GM12878 (cell line): ENCODE measurements around the gene VTCN1. TPM values are rescaled to one million over a fixed set of nuclear protein-coding genes. Genes with fewer than 3 reads are reported as not detected.

Experiments
- ATAC-seq: fragments of 200-7000 bp; cut with Tn5 transposase; 3 replicates; pipeline ENCODE4 v1.9.1; 2020; ENCODE audit warnings: mild to moderate bottlenecking, moderate library complexity
- BruUV-seq: library from RNA; stranded (reverse); fragments of 400-500 nt; replicated peaks from 2 replicates; lab custom pipeline; 2021; lab: Mats Ljungman, UMichigan
- CTCF ChIA-PET: fragments of 300-600 bp; sonication (Branson Sonifier 250); formaldehyde crosslinking; extraction: SDS; loops from one replicate; lab custom pipeline; 2021; ENCODE audit warnings: inconsistent platforms; lab: Yijun Ruan, JAX
- POLR2A ChIA-PET: fragments of 350-600 bp; formaldehyde crosslinking; extraction: SDS; loops from one replicate; lab custom pipeline; 2021; ENCODE audit warnings: inconsistent platforms; lab: Charles Lee
- RAD21 ChIA-PET: fragments of 300-600 bp; sonication (Branson Sonifier 250); formaldehyde crosslinking; loops from one replicate; lab custom pipeline; 2023; ENCODE audit warnings: antibody characterized with exemption; ENCODE audit not compliant: unreplicated experiment; lab: Charles Lee
- SMC1A ChIA-PET: fragments of 300-600 bp; sonication (Branson Sonifier 250); formaldehyde crosslinking; loops from one replicate; lab custom pipeline; 2023; ENCODE audit not compliant: unreplicated experiment, uncharacterized antibody; lab: Charles Lee
- DNase-seq: peaks from one replicate; pipeline ENCODE4 v3.0.0-alpha.2; 2011; ENCODE audit warnings: low read depth, low spot score
- FAIRE-seq: peaks from 3 replicates; lab custom pipeline; 2011; peaks lifted over from hg19 to GRCh38; lab: Jason Lieb, UNC
- H2AFZ ChIP-seq: 2 replicates; pipeline ENCODE4 v1.6.0; 2011; ENCODE audit warnings: low read depth, low read length, control low read depth; ENCODE audit not compliant: control insufficient read depth
- H3K27ac ChIP-seq: 2 replicates; pipeline ENCODE4 v1.5.1; 2011; ENCODE audit warnings: control low read depth; ENCODE audit not compliant: control insufficient read depth, insufficient read depth
- H3K27me3 ChIP-seq, 2 experiments: replicated peaks in 1 of 2; 2 replicates each; pipeline versions ENCODE4 v1.6.0 to v1.6.1; 2011; ENCODE audit warnings: low read length in 1 of 2; ENCODE audit not compliant: control insufficient read depth in 2 of 2, insufficient read depth in 2 of 2
- H3K36me3 ChIP-seq, 2 experiments: 2 replicates each; pipeline ENCODE4 v1.5.1; 2011; ENCODE audit warnings: low read length in 1 of 2; ENCODE audit not compliant: control insufficient read depth in 2 of 2, insufficient read depth in 2 of 2
- H3K4me1 ChIP-seq: 2 replicates; pipeline ENCODE4 v1.6.1; 2011; ENCODE audit warnings: mild to moderate bottlenecking, low read length, moderate library complexity, mixed read lengths; ENCODE audit not compliant: control insufficient read depth, insufficient read depth
- H3K4me2 ChIP-seq: 2 replicates; pipeline ENCODE4 v1.6.0; 2011; ENCODE audit warnings: control low read depth; ENCODE audit not compliant: control insufficient read depth, insufficient read depth
- H3K4me3 ChIP-seq: fragments of 200-600 bp; sonication (generic); 2 replicates; pipeline ENCODE4 v1.5.1; 2016
- H3K79me2 ChIP-seq: 2 replicates; pipeline ENCODE4 v1.6.0; 2011; ENCODE audit warnings: low read length; ENCODE audit not compliant: control insufficient read depth, insufficient read depth
- H3K9ac ChIP-seq: 2 replicates; pipeline ENCODE4 v1.8.0; 2011; ENCODE audit warnings: low read length, control low read depth, mixed read lengths; ENCODE audit not compliant: control insufficient read depth, insufficient read depth
- H3K9me3 ChIP-seq: replicated peaks from 3 replicates; pipeline ENCODE4 v1.5.1; 2011; ENCODE audit warnings: mild to moderate bottlenecking, low read length; ENCODE audit not compliant: control insufficient read depth, insufficient read depth
- H4K20me1 ChIP-seq: 2 replicates; pipeline ENCODE4 v1.6.0; 2011; ENCODE audit not compliant: control insufficient read depth, insufficient read depth
- ATF3 ChIP-seq: IDR thresholded peaks from 2 replicates; pipeline ENCODE4 v1.6.1; 2011; ENCODE audit warnings: low read depth, mild to moderate bottlenecking, low read length, moderate library complexity, borderline replicate concordance; ENCODE audit errors: extremely low read depth
- CREM ChIP-seq: IDR thresholded peaks from 2 replicates; pipeline ENCODE4 v1.6.1; 2014; ENCODE audit warnings: antibody characterized with exemption, low read depth
- DPF2 ChIP-seq: fragments of 450-650 bp; IDR thresholded peaks from 2 replicates; pipeline ENCODE4 v1.6.1; 2017; ENCODE audit warnings: mild to moderate bottlenecking
- JUND ChIP-seq: IDR thresholded peaks from 2 replicates; pipeline ENCODE4 v1.6.1; 2012; ENCODE audit warnings: low read depth, mild to moderate bottlenecking, low read length, improper control_type of control experiment, moderate library complexity
- MTA2 ChIP-seq: fragments of 450-650 bp; IDR thresholded peaks from 2 replicates; pipeline ENCODE4 v1.6.1; 2016; ENCODE audit warnings: low read depth, mild to moderate bottlenecking, moderate library complexity
- NRF1 ChIP-seq: conservative IDR thresholded peaks from 2 replicates; pipeline ENCODE4 v1.6.1; 2011; ENCODE audit warnings: mild to moderate bottlenecking, low read depth, low read length, improper control_type of control experiment
- RBBP5 ChIP-seq: fragments of 200-600 bp; sonication (generic); conservative IDR thresholded peaks from 2 replicates; pipeline ENCODE4 v1.6.1; 2016
- TAF1 ChIP-seq: IDR thresholded peaks from 2 replicates; pipeline ENCODE4 v1.6.1; 2011; ENCODE audit warnings: mild to moderate bottlenecking, low read depth, low read length, borderline replicate concordance
- USF1 ChIP-seq: IDR thresholded peaks from 2 replicates; pipeline ENCODE4 v1.6.1; 2011; ENCODE audit warnings: borderline replicate concordance, low read depth, mild to moderate bottlenecking, moderate library complexity, mixed read lengths, low read length; ENCODE audit not compliant: insufficient read depth; ENCODE audit errors: extremely low read length
- ZZZ3 ChIP-seq: IDR thresholded peaks from 2 replicates; pipeline ENCODE4 v1.6.1; 2011; ENCODE audit warnings: low read depth; ENCODE audit not compliant: control insufficient read depth, insufficient read length
- WGBS: methylation state at CpG from one replicate; pipeline ENCODE4 v1.1.6; 2016; ENCODE audit warnings: low lambda C conversion rate; ENCODE audit not compliant: insufficient replicate concordance, insufficient coverage; ENCODE audit errors: missing lambda C conversion rate; 5-methylcytosine and 5-hydroxymethylcytosine counted together
- in situ Hi-C: fragments of 300-500 bp; cut with MboI; formaldehyde crosslinking; loops from 9 replicates; pipeline ENCODE4 v1.14.3; 2018; ENCODE audit warnings: mixed read lengths
- intact Hi-C: fragments of 100-400 bp; cut with micrococcal nuclease; formaldehyde crosslinking; loops from one replicate; pipeline ENCODE4 v1.14.2; 2022; ENCODE audit not compliant: unreplicated experiment
- polyA plus RNA-seq, 11 experiments: library from polyadenylated mRNA; depleted of rRNA in 4 of 11; unstranded in 6 of 11; stranded (reverse) in 5 of 11; fragments of >200 nt; fragmentation: Nextera tagmentation in 4 of 11; fragmentation: Illumina TruSeq in 1 of 11; extraction: Ambion mirVana in 4 of 11; extraction: Trizol in 1 of 11; gene quantifications; 1 replicate in 1 of 11; 2 replicates in 10 of 11; pipeline versions ENCODE4 v1.2.1 to v1.2.3, GENCODE V29; 2011 to 2016; ENCODE audit warnings: inconsistent platforms in 2 of 11, missing spikeins in 2 of 11, low read depth in 1 of 11
- total RNA-seq, 4 experiments: library from RNA; depleted of rRNA in 3 of 4; stranded (reverse); fragments of >200 nt in 3 of 4; fragmentation: Illumina TruSeq in 1 of 4; extraction: Trizol in 1 of 4; gene quantifications; 2 replicates each; pipeline versions ENCODE4 v1.2.1 to v1.2.3, GENCODE V29; 2013 to 2021

Gene VTCN1
- total and polyA plus RNA-seq, 10 of the 15 experiments (the other 5 are each of a cell fraction or from before 2014, with no cell fraction given): not detected

GRCh38 chr1:117174851-117175250 lies 35.9 kb downstream of the VTCN1 start:
- ChIA-PET POLR2A (no interaction called here), CTCF (no interaction called here), SMC1A (interaction anchor here (1.3 kb wide), 1 partner anchor 9 kb away, joined by 3 read pairs; no protein-coding TSS in a partner anchor), RAD21 (no interaction called here)
- Histone ChIP-seq H3K79me2 (no peaks in the 10 kb centered on the region), H3K9me3 (no peaks in the 10 kb centered on the region), H4K20me1 (no peaks in the 10 kb centered on the region), H3K36me3 (no peaks in the 10 kb centered on the region), H2AFZ (no peak overlapping the region), H3K4me1 (no peaks in the 10 kb centered on the region), H3K27me3 (no peaks in the 10 kb centered on the region), H3K9ac (no peak overlapping the region), H3K27ac (no peak overlapping the region), H3K4me2 (no peak overlapping the region), H3K4me3 (no peak overlapping the region)
- FAIRE-seq (no peak), DNase-seq (no peak), ATAC-seq (no peak)
- TF ChIP-seq JUND: no peak
- TF ChIP-seq CREM: no peak
- no peak for TF ChIP-seq USF1
- no peak for TF ChIP-seq TAF1
- no peak for TF ChIP-seq DPF2
- no peak for TF ChIP-seq MTA2
- TF ChIP-seq ZZZ3: no peak
- no peak for TF ChIP-seq RBBP5
- no peak for TF ChIP-seq NRF1
- no peak for TF ChIP-seq ATF3
- no TSS peak for BruUV-seq
- intact Hi-C loops: no loop called here
- in situ Hi-C loops: no loop called here
- WGBS: 66% methylated on average over 4 of the region's 4 CpGs
